Measurements from ENCODE around the gene MSL1.

DNA sequence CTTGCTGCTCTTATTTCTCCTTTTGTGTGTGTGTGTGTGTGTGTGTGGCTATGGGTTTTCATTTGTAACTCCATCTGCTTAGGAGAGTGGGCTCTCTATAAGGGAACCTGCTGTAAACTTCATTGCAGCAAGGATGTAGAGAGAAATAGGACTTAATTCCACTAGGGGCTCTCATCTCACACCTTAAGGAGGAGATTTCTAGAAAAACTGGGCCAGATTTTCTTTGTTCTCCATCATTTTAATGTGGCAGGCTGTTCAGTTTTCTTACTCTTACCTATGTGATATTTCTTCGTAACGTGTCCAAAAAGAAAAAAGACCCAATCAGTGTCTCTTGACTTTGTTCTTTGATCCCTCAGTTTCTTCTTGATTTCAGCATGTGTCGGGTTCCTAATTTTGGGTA is 14.0 kb downstream of the MSL1 start:
- TF ChIP-seq, protein P1, sequence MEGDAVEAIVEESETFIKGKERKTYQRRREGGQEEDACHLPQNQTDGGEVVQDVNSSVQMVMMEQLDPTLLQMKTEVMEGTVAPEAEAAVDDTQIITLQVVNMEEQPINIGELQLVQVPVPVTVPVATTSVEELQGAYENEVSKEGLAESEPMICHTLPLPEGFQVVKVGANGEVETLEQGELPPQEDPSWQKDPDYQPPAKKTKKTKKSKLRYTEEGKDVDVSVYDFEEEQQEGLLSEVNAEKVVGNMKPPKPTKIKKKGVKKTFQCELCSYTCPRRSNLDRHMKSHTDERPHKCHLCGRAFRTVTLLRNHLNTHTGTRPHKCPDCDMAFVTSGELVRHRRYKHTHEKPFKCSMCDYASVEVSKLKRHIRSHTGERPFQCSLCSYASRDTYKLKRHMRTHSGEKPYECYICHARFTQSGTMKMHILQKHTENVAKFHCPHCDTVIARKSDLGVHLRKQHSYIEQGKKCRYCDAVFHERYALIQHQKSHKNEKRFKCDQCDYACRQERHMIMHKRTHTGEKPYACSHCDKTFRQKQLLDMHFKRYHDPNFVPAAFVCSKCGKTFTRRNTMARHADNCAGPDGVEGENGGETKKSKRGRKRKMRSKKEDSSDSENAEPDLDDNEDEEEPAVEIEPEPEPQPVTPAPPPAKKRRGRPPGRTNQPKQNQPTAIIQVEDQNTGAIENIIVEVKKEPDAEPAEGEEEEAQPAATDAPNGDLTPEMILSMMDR (IDR thresholded peaks at IDR 0.05) = no peak
- no peak for TF ChIP-seq POLR2A (IDR thresholded peaks at IDR 0.05)
